Iris pigment epithelial cell (primary cell): ENCODE measurements around the gene DNAH8.
"Not testable (repeated sequence)": the region's sequence is repeated elsewhere in the genome, so short reads cannot be mapped to it uniquely, and the experiment has no call there.

Experiments
- DNase-seq: peaks from one replicate; pipeline ENCODE4 v3.0.0-alpha.2; 2011; ENCODE audit warnings: low read depth

Gene DNAH8

GRCh38 chr6:38796437-38796836, 81.3 kb downstream of the DNAH8 start:
- DNase-seq = not testable (repeated sequence)

- no peak for DNase-seq
Measured at GRCh38 chr6:38796850-38797249, 81.7 kb downstream of the DNAH8 start.

- DNase-seq = no peak
Measured at GRCh38 chr6:38797391-38797790, 82.3 kb downstream of the DNAH8 start.

- no peak for DNase-seq
Measured at GRCh38 chr6:38799529-38800184, 84.5 kb downstream of the DNAH8 start.

GRCh38 chr6:38801305-38801704, 86.2 kb downstream of the DNAH8 start:
- DNase-seq = no peak

GRCh38 chr6:38802497-38802896, 87.4 kb downstream of the DNAH8 start:
- no peak for DNase-seq

GRCh38 chr6:38803129-38803528, 88.0 kb downstream of the DNAH8 start:
- no peak for DNase-seq

GRCh38 chr6:38804358-38804757, 89.2 kb downstream of the DNAH8 start:
- no peak for DNase-seq

- DNase-seq = no peak
Measured at GRCh38 chr6:38805127-38805655, 90.1 kb downstream of the DNAH8 start.

GRCh38 chr6:38805692-38806091, 90.6 kb downstream of the DNAH8 start:
- DNase-seq = no peak

- DNase-seq = no peak
Measured at GRCh38 chr6:38806271-38806670, 91.2 kb downstream of the DNAH8 start.

GRCh38 chr6:38806833-38807232, 91.7 kb downstream of the DNAH8 start:
- DNase-seq = no peak

- DNase-seq = no peak
Measured at GRCh38 chr6:38808039-38808438, 92.9 kb downstream of the DNAH8 start.

- no peak for DNase-seq
Measured at GRCh38 chr6:38813041-38813823, 98.1 kb downstream of the DNAH8 start.

- DNase-seq = no peak
Measured at GRCh38 chr6:38814761-38815160, 99.7 kb downstream of the DNAH8 start.

- no peak for DNase-seq
Measured at GRCh38 chr6:38815250-38815649, 100.1 kb downstream of the DNAH8 start.

GRCh38 chr6:38818691-38819090, 103.6 kb downstream of the DNAH8 start:
- no peak for DNase-seq

GRCh38 chr6:38822963-38823362, 107.9 kb downstream of the DNAH8 start:
- DNase-seq = no peak

- no peak for DNase-seq
Measured at GRCh38 chr6:38824243-38824894, 109.3 kb downstream of the DNAH8 start.

GRCh38 chr6:38827024-38827423, 111.9 kb downstream of the DNAH8 start:
- no peak for DNase-seq

- no peak for DNase-seq
Measured at GRCh38 chr6:38831865-38832264, 116.8 kb downstream of the DNAH8 start.

- no peak for DNase-seq
Measured at GRCh38 chr6:38833320-38833719, 118.2 kb downstream of the DNAH8 start.

- no peak for DNase-seq
Measured at GRCh38 chr6:38836585-38836984, 121.5 kb downstream of the DNAH8 start.
